Measurements from ENCODE around the gene RASGRF2.

Gene RASGRF2

DNA sequence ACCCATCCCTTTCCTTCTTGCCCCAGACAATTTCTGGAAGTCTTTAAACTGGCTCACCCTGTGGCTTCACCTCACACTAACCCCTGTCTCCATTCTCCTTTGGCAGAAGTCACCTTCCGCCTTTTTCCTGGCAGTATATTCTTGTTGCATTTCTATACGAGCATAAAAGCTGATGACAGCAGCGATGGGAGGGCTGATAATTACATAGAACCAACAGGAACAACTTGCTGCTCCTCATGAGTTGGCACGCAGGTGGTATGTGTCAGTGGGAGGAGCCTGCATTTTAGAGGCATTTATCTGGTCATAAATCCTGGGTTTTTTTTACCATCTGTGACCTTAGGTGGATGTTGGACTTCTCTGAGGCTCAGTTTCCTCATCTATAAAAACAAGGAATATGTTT is 211.6 kb downstream of the RASGRF2 start:
- Histone ChIP-seq H3K9me3 (no peaks in the 10 kb centered on the region), H3K36me3 (no peaks in the 10 kb centered on the region), H3K27ac (no peak overlapping the region), H3K4me1 (no peaks in the 10 kb centered on the region), H3K27me3 (peaks cover 0 to 4% of the 10 kb centered on the region in 2 donors), H3K4me3 (no peak overlapping the region)
- no peak for DNase-seq
- intact Hi-C loops (cut with DNase I; ENCODE audit: low total_unique reads): no loop called here
- TF ChIP-seq, protein P1, sequence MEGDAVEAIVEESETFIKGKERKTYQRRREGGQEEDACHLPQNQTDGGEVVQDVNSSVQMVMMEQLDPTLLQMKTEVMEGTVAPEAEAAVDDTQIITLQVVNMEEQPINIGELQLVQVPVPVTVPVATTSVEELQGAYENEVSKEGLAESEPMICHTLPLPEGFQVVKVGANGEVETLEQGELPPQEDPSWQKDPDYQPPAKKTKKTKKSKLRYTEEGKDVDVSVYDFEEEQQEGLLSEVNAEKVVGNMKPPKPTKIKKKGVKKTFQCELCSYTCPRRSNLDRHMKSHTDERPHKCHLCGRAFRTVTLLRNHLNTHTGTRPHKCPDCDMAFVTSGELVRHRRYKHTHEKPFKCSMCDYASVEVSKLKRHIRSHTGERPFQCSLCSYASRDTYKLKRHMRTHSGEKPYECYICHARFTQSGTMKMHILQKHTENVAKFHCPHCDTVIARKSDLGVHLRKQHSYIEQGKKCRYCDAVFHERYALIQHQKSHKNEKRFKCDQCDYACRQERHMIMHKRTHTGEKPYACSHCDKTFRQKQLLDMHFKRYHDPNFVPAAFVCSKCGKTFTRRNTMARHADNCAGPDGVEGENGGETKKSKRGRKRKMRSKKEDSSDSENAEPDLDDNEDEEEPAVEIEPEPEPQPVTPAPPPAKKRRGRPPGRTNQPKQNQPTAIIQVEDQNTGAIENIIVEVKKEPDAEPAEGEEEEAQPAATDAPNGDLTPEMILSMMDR (IDR thresholded peaks at IDR 0.05): no peak

DNA sequence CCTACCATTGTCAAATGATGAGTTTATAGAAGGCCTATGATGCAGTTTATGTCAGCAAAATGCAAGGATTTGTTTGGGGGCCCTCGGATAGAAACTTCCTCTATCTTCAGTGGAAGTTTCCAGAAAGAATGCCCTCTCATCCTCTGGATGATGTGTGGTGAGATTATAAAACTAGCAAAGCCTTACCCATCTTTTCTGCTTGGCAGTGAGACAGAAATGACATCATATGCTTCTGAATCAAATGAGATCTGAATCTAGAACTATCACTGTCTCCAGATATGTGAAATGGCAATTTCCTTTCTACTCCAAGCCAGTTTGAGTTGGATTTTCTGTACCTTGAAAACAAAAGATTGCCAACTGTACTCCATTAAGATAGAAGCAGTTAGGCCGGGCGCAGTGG is 212.5 kb downstream of the RASGRF2 start:
- Histone ChIP-seq H3K27me3 (peaks cover 0 to 4% of the 10 kb centered on the region in 2 donors), H3K4me1 (no peaks in the 10 kb centered on the region), H3K36me3 (no peaks in the 10 kb centered on the region), H3K9me3 (no peaks in the 10 kb centered on the region), H3K27ac (no peak overlapping the region), H3K4me3 (no peak overlapping the region)
- no peak for DNase-seq
- TF ChIP-seq, protein P1 (IDR thresholded peaks at IDR 0.05): no peak
- intact Hi-C loops (cut with DNase I; ENCODE audit: low total_unique reads): no loop called here

DNA sequence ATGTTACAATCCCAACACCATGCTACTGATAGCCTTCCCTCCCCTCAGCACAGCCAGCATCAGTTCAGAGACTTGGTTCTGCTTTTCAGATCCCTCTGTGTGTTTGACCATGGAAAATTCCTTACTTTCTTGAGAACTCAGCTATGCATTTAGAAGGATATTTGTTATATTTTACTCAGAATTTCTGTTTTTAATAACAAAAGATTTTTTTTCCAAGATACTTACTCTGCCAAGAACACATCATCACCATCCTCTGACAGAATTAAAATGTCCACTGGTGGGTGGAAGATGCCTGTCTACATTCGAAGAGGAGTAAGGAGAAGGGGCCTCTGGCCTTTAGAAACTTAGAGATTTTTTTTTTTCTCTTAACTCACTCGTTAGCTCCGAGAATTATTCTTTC is 216.9 kb downstream of the RASGRF2 start:
- no peaks in the 10 kb centered on the region for H3K4me1 ChIP-seq
- DNase-seq: no peak
- H3K27ac ChIP-seq: no peak overlapping the region
- H3K4me3 ChIP-seq: no peak overlapping the region
- TF ChIP-seq, protein P1 (IDR thresholded peaks at IDR 0.05): no peak
- no peaks in the 10 kb centered on the region for H3K36me3 ChIP-seq
- H3K9me3 ChIP-seq: no peaks in the 10 kb centered on the region
- peaks cover 0 to 4% of the 10 kb centered on the region in 2 donors for H3K27me3 ChIP-seq
- intact Hi-C loops (cut with DNase I; ENCODE audit: low total_unique reads): no loop called here

DNA sequence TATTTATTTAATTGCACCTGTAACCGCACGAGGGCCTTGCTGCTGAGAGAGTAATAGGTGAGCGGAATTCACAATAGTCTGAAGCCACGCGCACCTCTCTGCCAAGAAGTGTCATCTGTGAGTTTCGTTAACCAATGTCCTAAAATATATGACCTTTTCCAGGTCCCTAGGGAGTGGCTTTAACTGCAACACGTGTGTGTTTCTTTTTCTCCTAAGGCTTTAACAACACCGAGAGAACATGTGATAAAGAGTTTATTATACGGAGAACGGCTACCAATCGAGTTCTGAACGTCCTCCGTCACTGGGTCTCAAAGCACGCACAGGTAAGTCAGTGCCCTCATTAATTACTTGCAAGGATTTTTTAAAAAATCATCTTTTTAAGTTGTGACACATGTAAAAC is 219.8 kb downstream of the RASGRF2 start:
- intact Hi-C loops (cut with DNase I; ENCODE audit: low total_unique reads): no loop called here
- no peak overlapping the region for H3K27ac ChIP-seq
- no peaks in the 10 kb centered on the region for H3K9me3 ChIP-seq
- no peak for DNase-seq
- TF ChIP-seq, protein P1 (IDR thresholded peaks at IDR 0.05): no peak
- H3K4me1 ChIP-seq: no peaks in the 10 kb centered on the region
- no peaks in the 10 kb centered on the region for H3K36me3 ChIP-seq
- H3K4me3 ChIP-seq: no peak overlapping the region
- no peaks in the 10 kb centered on the region for H3K27me3 ChIP-seq

DNA sequence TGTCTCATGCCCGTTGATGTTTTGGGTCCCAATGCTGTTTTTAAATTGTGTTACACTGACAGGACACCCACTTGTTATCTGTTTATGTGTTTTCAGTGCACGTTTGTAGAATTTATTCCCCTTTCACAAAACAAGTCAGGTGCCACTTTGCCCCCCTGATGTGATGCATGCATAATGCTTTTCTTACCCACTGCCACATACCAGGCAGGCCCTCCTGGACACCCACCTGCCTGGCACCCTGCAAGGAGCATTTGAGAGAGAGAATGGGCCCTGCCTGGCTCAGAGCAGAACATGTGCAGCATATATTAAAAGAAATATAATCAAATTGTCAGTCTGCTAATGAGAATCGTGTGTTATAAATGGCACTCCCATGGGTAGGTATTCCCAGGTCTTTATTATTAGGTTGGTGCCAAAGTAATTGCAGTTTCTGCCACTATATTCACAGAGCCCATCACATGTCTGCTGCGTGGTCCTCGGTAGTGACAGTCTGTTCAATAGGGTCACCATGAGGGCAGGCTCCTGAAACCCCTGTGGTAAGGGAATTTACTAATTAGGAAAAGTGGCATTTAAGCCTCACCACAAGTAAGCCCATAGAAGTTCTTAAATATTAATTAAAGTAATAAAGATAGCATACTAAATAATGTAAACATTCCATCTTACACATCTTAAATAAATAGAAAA is 220.8 kb downstream of the RASGRF2 start:
- DNase-seq: no peak
- Histone ChIP-seq H3K36me3 (no peaks in the 10 kb centered on the region), H3K4me1 (no peaks in the 10 kb centered on the region), H3K27ac (no peak overlapping the region), H3K27me3 (no peaks in the 10 kb centered on the region), H3K9me3 (no peaks in the 10 kb centered on the region), H3K4me3 (no peak overlapping the region)
- intact Hi-C loops (cut with DNase I; ENCODE audit: low total_unique reads): no loop called here
- TF ChIP-seq, protein P1 (IDR thresholded peaks at IDR 0.05): no peak

Data from tibial artery (tissue), 4 donors.